Stimulated activated CD4-positive, alpha-beta T cell treated with anti-CD3 and anti-CD28 coated beads, TNF-alpha, amount 100 ng/mL, for 4 hours (primary cell): ENCODE results near the gene CCDC30.
"Not testable (repeated sequence)": the region's sequence is repeated elsewhere in the genome, so short reads cannot be mapped to it uniquely, and the experiment has no call there.

Source experiments
- DNase-seq, 3 experiments: peaks; one replicate each; pipeline ENCODE4 v3.0.0-alpha.2; 2020; ENCODE audit warnings: low read depth in 3 of 3

CCDC30 gene

DNA sequence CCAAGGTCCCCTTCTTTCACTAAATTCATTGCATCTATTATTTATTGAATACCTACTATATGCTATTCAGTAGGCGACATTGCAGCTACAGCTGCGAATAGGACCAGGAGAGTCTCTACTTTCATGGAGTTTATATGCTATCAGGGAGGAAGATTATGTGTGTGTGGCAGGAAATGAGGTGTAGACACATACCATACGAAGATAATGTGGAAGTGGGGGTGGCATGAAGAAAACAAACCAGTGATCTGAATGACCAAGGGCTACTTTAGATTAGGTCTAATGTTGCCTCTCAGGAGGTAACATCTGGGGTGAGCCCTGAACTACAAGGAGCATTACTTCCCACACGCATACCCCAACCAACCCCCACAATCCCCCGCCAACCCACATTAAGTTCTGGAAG, 194.1 kb downstream of the CCDC30 start:
- no peak for DNase-seq

DNA sequence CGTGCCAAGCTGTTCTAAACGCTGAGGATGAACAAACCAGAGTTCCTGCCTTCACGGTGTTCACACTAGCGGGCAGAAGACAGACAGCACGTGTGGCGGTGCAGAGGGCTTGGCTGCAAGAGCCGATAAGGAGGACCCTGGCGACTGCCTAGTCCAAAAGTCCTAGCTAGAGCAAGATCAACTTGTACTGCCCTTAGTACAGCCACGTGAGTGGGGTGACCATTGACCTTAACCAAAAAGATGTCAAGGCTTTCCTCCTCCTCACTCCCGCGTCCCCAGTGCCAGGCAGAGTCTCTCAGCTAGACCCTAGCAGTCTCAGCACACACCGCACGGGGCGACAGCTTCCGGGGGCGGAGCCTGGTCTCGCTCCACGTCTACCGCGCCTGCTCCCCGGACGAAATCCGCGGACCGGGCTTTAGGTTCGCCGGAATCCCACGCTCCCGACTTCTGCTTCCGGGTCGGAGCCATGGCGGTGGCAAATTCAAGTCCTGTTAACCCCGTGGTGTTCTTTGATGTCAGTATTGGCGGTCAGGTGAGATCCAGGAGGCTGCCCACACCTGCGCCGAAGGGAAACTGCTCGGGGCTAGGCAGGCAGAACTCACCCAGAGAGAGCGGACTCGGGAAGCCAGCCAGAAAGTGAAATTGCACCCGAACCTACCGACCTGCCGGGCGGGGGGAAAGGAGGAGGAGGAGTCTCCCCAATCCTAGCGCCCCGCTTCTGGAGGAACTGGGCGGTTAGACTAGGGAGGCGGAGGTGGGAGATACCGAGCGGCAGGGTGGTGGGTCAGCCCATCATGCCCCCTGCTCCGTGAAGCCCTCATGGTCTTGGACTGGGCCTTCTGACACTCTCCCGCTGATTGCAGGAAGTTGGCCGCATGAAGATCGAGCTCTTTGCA, 195.1 kb downstream of the CCDC30 start, which contains the start of gene PPIH:
Gene PPIH, plus strand, starts transcription at position 443 of the 896 bp plus-strand sequence. Its CDS starts 24 bp downstream, at position 467.
- peak; percentile 89 to 90 (median 90) for DNase-seq

DNA sequence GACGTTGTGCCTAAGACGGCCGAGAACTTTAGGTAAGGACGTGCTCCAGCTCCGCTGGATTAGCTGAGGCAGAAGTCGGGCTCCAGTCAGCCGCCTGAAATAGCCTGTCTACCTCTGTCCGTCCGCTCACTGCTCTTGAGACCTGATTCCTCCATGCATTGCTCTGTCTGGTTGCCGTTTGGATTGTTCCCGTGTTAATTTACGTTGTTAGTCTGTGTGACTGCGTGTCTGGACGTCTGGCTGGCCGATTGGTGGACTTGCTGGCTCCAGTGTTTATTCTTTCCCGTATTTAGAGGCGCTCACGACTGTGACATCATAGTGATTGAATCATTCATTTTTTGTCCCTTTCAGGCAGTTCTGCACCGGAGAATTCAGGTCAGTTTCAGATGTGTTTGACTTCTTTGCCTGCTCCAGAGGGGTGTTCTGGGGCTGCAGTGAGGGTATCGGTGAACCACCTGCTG, 195.8 kb downstream of the CCDC30 start:
- no peak for DNase-seq

DNA sequence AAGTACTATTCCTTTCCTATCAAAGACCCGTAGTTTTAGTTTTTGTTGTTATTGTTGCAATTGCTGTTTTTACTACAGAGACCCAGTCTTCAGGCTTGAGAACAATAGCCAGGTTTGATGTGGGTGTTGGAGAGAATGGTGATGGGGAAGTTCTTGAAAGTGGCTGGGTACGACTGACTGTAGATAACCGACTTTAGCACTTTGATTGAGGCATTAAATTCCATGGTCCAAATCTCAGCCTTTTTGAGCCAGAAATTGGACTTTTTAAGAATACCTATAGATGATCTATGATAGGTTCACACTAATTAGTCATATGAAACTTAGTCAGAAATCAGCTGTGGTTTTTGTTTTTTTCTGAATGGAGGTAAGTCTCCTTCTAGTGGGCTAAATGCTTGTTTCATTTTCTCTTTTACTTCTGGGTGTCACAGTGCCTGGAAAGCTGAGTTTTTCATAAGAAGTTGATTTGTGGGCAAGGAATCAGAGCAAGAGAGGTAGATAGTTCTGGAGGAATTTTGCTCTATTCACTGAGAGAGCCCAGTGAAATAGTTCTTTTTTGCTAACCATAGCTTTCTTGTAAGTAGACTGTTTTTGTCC, 197.9 kb downstream of the CCDC30 start:
- DNase-seq = no peak

DNA sequence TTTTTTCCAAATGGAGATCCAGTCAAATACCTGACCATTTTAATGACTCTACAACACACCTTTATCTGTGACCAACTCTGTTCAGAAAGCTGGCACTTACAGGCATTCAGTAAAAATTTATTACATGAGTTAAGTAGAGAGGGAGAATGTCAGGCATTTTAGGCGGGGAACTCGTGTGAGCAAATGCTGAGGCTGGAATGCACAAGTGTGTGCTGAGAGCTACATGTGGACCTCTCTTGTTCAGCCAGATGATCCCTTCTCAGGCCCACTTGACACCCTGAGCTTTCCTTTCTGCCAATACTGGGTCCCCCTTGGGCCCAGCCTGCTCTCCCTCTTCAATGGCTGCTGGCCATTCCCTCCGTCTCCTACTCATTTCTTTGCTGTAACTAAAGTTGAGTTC, 206.8 kb downstream of the CCDC30 start:
- DNase-seq = no peak

DNA sequence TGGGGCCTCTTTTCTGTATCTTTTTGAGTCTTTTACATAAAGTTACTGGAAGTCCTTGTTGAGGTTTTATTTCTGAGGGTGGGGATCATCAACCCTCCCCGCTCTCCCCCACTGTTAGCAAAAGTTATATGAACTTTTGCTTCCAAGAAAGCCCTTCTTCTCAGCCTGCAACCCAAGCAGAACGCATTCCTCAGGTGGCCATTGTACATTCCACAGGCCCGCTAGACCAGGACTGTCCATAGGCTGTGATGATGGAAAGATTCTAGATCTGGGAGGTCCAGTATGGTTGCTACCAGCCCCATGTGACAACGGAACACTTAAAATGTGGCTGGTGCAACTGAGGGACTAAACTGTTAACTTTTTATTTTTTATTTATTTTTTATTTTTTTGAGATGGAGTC, 207.3 kb downstream of the CCDC30 start:
- DNase-seq = no peak

DNA sequence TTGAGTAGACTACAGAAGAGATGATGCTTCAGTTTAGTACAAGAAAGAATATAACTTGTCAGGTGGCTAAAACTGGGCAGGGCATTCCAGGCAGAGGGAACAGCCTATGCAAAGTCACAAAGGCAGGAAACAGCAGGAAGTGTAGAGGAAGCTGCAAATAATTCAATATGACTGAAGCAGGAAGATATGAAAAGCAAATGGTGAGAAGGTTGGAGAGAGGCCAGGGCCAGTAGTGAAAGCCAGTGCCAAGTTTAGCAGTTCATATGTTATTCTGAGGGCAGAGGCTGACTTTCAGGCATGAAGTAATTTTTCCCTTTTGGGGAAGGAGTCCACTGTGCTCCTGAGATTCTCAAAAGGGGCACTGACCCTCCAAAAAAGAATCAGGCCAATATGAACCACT, 211.1 kb downstream of the CCDC30 start:
- DNase-seq = no peak

DNA sequence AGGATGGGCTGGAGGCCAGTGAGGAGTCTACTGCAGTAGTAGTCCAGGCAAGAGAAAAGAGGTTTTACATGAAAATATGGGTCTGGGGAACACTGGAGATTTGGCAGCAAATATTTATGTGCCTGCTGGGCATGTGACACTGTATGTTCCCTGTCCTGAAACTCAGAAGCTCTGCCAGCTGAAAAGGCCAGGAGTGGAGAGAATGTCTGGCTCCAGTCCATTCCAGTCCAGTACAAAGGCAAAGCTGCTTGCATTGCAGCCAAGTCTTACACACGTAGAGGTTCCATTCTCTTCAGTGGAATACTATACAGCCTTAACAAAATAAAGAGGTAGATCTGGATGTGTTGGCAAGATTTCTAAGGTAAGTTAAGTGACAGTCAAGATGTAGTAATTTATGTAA, 211.6 kb downstream of the CCDC30 start:
- DNase-seq = no peak

DNA sequence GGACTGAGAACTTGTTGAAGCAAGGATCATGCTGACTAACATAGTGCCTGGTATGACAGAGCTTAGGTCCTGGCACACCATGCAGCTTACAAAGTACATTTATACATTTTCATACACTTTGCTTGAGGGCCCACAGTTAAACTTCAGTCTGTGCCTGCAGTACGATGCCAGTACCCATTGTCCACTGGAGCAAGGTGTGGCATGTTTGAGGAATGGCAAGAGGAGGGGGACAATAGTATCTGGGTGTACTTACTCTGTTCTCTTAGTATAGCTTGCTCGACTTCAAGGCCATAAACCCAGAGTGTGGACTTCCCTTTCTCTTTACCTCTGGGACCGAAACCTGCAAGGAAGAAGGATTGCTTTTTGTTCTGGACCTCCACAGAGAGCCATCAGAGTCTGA, 212.4 kb downstream of the CCDC30 start:
- no peak for DNase-seq

DNA sequence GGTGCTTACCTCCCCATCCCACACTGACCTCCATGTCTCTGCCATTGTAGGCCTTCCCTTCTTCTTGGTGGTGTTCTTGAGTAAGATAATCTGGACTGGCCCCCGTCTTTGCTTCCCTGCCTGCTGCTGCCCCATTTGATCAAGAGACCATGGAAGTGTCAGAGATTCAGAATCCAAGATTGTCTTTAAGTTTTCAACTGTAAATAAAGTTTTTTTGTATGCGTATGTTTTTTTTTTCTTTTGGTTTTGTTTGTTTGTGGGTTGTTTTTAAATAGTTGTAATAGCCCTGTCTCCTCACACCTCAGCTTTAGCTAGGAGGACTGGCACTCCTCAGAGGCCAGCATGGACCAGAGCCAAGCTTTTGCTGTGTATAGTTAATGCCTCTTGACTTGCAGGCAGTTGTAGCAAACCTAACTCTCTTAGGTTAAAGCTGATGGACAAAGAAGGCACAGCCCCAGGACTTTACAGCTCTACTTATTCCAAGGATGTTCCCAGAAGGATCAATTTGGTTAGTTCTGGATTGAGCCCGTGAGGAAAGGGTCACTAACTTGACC, 213.5 kb downstream of the CCDC30 start:
- DNase-seq = no peak

DNA sequence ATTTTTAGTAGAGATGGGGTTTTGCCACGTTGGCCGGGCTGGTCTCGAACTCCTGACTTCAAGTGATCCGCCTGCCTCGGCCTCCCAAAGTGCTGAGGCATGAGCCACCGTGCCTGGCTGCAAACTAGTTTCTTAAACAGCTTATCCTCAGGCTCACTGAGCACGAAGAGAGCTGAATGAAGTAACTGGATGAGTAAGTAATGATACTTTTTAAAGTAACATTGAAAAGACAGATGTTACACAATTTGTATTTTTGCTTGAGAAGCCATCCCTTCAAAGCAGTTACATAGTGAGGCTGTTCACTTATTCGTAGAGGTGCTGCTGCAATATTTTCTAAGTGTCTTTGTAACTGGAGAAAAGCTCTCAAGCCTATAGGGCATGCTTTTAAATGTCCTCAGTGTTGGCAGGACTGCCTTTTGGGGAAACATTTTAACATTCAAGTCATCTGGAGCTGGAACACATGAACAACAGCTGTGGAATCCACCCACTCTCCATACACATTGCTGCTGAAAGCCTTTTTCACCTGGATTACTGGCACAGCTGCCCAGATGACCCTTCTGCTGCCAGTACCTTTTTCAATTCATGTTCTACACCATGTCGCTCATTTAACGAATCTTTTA, 216.4 kb downstream of the CCDC30 start:
- no peak for DNase-seq

DNA sequence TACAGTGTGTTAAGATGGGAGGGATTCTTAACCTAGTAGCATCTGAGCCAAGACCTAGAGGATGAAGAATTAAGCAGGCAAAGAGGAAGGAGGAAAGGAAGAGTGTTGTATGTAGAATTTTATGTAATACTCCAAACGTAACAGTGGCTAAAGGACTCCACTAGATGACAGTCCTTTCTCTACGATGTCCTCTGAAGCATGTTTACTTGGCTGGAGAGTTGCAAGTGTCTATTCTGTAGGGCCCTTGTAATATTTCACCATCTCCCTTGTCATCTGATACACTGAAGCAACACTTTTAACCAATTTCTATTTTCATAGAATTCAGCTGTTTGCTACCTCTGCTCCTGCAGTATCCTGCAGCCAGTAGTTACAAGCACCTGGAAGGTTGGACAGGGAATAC, 217.0 kb downstream of the CCDC30 start:
- DNase-seq = no peak

DNA sequence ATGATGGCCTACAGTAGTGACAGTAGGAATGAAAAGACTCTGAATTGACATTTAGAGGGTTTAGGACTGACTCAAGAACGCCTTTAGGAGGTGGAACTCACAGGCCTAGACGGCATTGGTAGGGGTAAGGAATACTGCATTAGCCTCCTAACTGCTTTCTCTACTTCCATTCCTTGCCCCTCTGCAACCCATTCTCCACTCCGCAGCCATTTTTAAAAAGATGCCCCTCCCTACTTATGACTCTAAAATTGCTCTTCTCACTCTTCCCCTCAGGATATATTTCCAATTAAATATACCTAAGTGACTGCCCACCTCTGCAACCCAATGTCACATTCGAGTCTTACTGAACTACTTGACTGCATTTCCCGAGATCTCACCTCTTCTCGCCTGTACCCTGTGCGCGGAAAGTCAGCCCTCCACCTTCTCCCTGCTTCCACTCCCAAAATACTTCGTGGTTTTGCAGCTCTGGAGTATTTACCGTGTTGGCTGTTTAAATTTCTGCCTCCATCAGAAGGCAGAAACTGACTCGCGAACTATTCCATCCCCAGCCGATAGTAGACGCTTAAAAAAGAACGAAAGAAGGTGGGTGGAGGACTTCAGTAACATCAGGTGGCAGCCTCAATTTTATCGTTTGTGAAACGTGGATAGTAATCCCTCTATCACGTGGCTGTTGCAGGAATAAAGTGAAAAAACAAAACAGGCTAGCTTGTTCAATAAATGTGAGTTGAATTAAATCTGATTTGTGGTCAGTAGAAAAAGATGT, 218.0 kb downstream of the CCDC30 start:
- no peak for DNase-seq

DNA sequence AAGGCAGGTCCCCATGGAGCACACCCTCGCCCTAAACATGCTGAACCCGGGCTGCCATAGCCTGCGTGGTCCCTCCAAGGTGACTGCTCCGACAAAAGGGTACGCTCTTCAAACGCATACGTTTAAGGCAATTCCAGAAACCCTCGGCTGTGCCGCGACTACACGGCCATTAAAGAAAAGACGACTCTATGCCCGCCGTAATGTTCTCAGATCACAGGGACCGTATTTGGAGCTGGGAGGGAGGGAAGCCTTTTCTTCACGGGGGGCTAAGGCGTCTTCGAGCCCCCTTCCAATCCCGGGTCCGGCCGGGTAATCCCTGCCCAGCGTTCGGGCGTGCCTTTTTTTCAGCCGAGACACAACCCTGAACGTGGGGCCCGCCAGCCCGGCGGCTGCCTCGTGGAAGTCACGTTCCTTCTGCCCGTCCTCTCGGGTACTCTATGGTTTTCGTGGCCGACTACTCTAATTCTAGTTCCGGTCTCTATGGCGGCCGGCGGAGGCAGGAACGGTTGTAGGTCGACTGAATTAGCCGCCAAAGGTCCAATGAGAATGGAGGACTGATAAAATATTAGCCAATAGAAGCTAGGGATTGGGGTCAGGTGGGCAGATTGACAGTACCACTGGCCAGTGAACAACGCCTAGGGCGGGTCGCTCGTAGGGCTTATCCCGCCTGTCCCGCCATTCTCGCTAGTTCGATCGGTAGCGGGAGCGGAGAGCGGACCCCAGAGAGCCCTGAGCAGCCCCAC, 218.8 kb downstream of the CCDC30 start, which contains the start of gene YBX1:
Gene YBX1, plus strand, starts transcription at position 678 of the 743 bp plus-strand sequence. CDS start 148 bp downstream, outside the sequence.
- peak; percentile 91 to 92 (median 92) for DNase-seq

DNA sequence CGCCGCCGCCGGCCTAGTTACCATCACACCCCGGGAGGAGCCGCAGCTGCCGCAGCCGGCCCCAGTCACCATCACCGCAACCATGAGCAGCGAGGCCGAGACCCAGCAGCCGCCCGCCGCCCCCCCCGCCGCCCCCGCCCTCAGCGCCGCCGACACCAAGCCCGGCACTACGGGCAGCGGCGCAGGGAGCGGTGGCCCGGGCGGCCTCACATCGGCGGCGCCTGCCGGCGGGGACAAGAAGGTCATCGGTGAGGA, 219.3 kb downstream of the CCDC30 start:
- DNase-seq = not testable (repeated sequence)

DNA sequence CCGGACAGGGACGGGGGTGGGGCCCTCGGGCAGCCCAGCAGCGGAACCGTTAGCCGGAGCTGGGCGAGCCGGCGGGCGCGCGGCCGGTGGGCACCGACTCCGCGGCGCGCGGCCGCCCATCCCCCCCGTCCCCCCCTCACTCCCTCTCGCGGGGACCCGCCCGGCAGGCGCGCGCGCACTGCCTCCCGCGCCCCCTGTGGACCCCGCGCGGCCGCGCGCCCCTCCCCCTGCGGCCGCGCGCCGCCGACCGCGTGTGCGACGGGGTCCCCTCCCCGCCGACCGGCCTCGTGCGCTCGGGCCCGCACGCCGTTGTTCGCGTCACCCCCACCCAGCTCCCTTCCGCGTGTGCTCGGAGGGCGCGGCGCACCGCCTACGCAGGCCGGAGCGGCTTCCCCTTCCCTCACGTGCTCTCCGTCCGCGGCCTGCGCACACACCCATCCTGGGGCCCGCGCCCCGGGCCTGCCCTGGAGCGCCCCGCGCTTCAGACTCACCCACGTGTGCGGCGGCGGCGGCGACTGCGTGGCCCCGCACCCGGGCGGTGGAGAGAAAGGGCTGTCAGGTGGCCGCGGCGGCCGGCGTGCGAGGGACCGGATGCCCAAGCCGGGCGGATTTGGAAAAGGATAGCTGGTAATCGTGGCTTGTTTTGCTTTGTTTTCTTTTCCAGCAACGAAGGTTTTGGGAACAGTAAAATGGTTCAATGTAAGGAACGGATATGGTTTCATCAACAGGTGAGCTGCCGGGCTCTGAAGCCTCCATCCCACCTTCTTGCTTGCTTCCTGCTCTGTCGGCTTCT, 219.8 kb downstream of the CCDC30 start:
- peak; percentile 28 to 53 (median 49) for DNase-seq

DNA sequence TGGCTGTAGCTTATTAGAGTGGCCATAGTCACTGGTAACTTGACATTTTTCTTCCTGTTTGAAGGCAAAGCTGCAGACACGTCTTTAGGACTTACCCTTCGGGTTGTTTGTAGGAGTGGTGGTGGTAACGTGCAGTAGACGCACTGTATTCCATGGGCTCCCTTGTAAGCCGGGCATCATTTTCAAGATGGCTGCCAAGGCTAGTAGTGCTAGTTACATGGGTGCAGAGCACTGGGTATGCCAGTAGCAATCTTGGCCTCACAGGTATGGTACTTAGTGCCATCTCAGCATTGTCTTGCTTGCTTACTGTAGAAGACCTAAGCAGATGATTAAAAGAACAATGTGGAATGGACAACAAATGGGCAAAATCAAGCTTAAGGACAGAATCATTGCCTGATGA, 221.1 kb downstream of the CCDC30 start:
- no peak for DNase-seq

DNA sequence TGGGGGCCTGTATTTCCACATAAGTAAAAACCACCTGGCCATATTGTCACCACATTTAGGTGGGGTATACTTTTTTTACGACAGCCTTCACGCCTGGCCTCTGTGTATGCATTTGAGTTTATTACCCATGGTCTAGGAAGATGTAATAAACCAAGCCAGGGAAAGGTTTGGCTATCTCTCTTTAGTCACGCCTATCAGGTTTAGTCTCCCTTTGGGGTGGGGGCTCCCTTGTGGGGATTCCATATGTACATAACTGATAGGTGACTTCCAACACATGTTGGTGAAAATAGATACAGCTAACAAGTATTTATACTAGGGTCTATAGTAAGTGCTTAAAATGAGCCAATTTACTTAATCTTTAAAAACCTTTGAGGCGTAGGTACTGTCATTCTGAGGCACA, 223.3 kb downstream of the CCDC30 start:
- DNase-seq = no peak

DNA sequence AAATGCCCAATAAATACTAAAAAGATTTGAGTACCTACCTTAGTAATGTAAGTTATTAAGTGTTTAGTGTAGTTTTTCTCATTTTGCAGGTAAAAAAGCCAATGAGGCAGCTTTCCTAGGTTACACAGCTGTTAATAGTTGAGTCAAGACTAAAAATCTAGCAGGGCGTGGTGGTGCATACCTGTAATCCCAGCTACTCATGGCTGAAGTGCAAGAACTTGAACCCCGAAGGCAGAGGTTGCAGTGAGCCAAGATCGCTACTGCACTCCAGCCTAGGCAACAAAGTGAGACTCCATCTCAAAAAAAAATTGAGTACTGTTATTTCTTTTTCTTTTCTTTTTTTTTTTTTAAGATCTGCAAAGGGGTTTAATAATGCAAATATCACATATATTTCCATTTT, 226.8 kb downstream of the CCDC30 start:
- no peak for DNase-seq

DNA sequence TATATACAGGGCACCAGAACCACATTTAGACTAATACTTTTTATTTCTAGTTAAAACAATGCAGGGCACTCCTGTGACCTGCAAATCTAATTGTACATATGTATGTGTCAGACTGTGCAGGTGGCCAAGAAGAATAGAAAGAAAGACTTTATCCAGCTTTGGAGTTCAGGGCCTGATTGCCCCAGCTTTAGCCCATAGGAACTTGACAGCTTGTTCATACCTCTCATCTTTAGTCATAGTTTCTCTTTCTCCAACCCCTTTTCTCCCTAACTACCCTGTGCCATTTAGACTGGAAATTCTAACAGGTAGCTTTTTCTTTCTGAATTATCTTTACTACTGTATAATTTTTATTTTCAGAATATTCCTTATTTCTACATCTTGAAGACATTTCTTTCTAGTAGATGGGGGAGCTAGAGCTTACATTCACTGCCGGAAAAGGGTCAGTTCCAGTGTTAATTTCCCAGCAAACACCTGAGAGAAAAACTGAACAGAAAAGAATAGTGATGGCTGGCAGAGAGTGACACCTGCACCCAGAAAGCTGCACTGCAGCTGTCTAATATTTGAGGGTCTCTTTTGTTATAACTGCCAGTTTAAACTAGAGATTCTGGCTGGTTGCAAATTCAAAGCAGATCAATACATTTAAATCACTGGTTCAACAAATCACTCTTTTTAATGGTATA, 227.5 kb downstream of the CCDC30 start:
- no peak for DNase-seq
